GM12878 (cell line): ENCODE results near the gene MSH5.

Experiments
- ZBED1 ChIP-seq: IDR thresholded peaks from 2 replicates; pipeline ENCODE4 v1.6.1; 2016; ENCODE audit warnings: borderline replicate concordance
- TF ChIP-seq, protein P1 (sequence below), 3 experiments: IDR thresholded peaks in 2 of 3; conservative IDR thresholded peaks in 1 of 3; 2 replicates each; pipeline ENCODE4 v1.5.1; 2011; ENCODE audit warnings: low read depth in 3 of 3, low read length in 3 of 3, mild to moderate bottlenecking in 3 of 3, control low read depth in 2 of 3, moderate library complexity in 2 of 3, inconsistent platforms in 1 of 3, mixed read lengths in 1 of 3; ENCODE audit not compliant: control insufficient read depth in 2 of 3, insufficient read depth in 1 of 3; ENCODE audit errors: extremely low read depth in 1 of 3

GRCh38 chr6:31769684-31770371, 30.0 kb downstream of the MSH5 start:
- TF ChIP-seq, protein P1, sequence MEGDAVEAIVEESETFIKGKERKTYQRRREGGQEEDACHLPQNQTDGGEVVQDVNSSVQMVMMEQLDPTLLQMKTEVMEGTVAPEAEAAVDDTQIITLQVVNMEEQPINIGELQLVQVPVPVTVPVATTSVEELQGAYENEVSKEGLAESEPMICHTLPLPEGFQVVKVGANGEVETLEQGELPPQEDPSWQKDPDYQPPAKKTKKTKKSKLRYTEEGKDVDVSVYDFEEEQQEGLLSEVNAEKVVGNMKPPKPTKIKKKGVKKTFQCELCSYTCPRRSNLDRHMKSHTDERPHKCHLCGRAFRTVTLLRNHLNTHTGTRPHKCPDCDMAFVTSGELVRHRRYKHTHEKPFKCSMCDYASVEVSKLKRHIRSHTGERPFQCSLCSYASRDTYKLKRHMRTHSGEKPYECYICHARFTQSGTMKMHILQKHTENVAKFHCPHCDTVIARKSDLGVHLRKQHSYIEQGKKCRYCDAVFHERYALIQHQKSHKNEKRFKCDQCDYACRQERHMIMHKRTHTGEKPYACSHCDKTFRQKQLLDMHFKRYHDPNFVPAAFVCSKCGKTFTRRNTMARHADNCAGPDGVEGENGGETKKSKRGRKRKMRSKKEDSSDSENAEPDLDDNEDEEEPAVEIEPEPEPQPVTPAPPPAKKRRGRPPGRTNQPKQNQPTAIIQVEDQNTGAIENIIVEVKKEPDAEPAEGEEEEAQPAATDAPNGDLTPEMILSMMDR (IDR thresholded peaks at IDR 0.05 in 2 of 3, conservative IDR thresholded peaks at IDR 0.05 in 1 of 3; ENCODE audit: control insufficient read depth in 2 of 3, extremely low read depth in 1 of 3, insufficient read depth in 1 of 3, low read depth in 3 of 3, low read length in 3 of 3) = peak; percentile 91 to 95 (median 91)
- TF ChIP-seq ZBED1 = no peak
